ENCODE measurements around the gene PAPSS2.
"Not testable (repeated sequence)": the region's sequence is repeated elsewhere in the genome, so short reads cannot be mapped to it uniquely, and the experiment has no call there.

Gene PAPSS2

GRCh38 chr10:87626422-87626892 lies 33.2 kb upstream of the PAPSS2 start:
- no peak for DNase-seq (ENCODE audit: low read depth in 1 of 2, low spot score in 1 of 2)
- no peak for TF ChIP-seq JUND (IDR thresholded peaks at IDR 0.05; ENCODE audit: low read depth)
- in situ Hi-C loops (cut with HindIII; ENCODE audit: low pct_unique_long_range_greater_than_20kb, low sequenced_read_pairs), result no loop called here

- DNase-seq (ENCODE audit: low read depth in 1 of 2, low spot score in 1 of 2), result no peak
- no peak for TF ChIP-seq JUND (IDR thresholded peaks at IDR 0.05; ENCODE audit: low read depth)
- in situ Hi-C loops (cut with HindIII; ENCODE audit: low pct_unique_long_range_greater_than_20kb, low sequenced_read_pairs), result no loop called here
Measured at GRCh38 chr10:87630171-87630570, 29.5 kb upstream of the PAPSS2 start.

- DNase-seq (ENCODE audit: low read depth in 1 of 2, low spot score in 1 of 2), result no peak
- in situ Hi-C loops (cut with HindIII; ENCODE audit: low pct_unique_long_range_greater_than_20kb, low sequenced_read_pairs), result no loop called here
- TF ChIP-seq JUND (IDR thresholded peaks at IDR 0.05; ENCODE audit: low read depth), result no peak
Measured at GRCh38 chr10:87632454-87632853, 27.2 kb upstream of the PAPSS2 start.

DNA sequence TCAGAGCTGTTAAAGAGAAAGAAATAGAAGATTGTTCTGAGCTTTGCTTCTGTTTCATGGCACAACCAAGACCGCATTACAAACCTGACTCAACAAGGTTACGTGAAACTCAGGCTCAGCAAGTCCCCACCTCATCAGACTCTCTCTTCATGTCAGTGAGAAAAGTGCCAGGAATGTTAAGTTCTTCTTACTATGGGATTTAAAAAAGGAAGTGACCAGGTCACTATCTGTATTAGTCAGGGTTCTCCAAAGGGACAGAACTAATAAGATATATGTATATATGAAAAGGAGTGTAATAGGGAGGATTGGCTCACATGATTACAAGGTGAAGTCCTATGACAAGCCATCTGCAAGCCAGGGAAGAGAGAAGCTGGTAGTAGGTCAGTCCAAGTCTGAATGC lies 25.4 kb upstream of the PAPSS2 start:
- in situ Hi-C loops (cut with HindIII; ENCODE audit: low pct_unique_long_range_greater_than_20kb, low sequenced_read_pairs), result no loop called here
- no peak for TF ChIP-seq JUND (IDR thresholded peaks at IDR 0.05; ENCODE audit: low read depth)
- no peak for DNase-seq (ENCODE audit: low read depth in 1 of 2, low spot score in 1 of 2)

DNA sequence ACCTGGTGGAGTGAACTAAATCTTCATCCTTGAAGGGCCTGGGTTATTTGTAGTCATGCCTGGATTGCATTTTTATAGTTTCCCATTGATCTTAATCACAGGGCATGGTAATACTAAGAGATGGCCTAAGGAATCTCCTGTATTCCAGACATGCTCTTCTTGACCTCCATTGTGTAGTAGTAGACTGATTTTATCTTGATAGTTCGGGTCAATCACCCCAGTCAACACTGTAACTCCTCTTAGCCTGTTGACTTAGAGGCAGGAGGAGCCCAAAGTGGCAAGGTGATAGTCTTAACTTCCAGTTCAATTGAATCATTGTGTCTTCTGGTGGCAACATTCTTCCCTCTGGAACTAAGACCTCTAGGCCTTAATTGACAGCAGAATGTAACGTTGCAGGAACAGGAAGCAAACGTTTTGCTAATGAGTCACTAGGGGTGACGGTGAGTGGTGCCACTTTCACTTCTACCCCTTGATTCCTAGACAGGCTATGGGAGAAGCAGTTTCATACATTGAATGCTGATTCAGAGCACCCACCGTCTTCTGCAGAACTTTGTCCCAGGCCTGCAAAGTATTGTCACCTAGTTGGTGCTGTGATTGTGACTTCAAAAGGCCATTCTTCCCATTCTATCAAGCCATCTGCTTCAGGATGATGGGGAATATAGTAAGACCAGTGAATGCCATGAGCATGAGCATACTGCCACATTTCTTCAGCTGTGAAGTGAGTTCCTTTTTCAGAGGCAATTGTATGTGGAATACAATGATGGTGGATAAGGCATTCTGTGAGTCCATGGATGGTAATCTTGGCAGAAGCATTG lies 24.0 kb upstream of the PAPSS2 start:
- no peak for TF ChIP-seq JUND (IDR thresholded peaks at IDR 0.05; ENCODE audit: low read depth)
- in situ Hi-C loops (cut with HindIII; ENCODE audit: low pct_unique_long_range_greater_than_20kb, low sequenced_read_pairs), result no loop called here
- peak in 1 of 2 experiments; percentile 30 for DNase-seq (ENCODE audit: low read depth in 1 of 2, low spot score in 1 of 2)

DNA sequence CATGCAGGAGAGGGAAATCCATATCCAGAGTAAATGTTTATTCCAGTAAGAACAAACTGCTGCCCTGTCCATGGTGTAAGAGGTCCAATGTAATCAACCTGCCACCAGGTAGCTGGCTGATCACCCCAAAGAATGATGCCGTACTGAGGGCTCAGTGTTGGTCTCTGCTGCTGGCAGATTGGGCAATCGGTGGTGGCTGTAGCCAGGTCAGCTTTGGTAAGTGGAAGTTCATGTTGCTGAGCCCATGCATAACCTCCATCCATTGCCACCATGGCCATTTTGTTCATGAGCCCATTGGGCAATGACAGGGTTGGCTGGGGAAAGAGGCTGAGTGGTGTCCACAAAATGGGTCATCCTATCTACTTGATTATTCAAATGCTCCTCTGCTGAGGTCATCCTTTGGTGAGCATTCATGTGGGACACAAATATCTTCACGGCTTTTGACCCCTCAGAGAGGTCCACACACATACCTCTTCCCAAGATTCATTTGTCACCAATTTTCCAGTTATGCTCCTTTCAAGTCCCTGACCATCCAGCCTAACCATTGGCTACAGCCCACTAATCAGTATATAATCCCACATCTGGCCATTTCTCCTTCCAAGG lies 23.3 kb upstream of the PAPSS2 start:
- DNase-seq (ENCODE audit: low read depth in 1 of 2, low spot score in 1 of 2), result no peak
- no peak for TF ChIP-seq JUND (IDR thresholded peaks at IDR 0.05; ENCODE audit: low read depth)
- in situ Hi-C loops (cut with HindIII; ENCODE audit: low pct_unique_long_range_greater_than_20kb, low sequenced_read_pairs), result no loop called here

- in situ Hi-C loops (cut with HindIII; ENCODE audit: low pct_unique_long_range_greater_than_20kb, low sequenced_read_pairs), result no loop called here
- TF ChIP-seq JUND (IDR thresholded peaks at IDR 0.05; ENCODE audit: low read depth), result no peak
- DNase-seq (ENCODE audit: low read depth in 1 of 2, low spot score in 1 of 2), result no peak
Measured at GRCh38 chr10:87639493-87639892, 20.2 kb upstream of the PAPSS2 start.

DNA sequence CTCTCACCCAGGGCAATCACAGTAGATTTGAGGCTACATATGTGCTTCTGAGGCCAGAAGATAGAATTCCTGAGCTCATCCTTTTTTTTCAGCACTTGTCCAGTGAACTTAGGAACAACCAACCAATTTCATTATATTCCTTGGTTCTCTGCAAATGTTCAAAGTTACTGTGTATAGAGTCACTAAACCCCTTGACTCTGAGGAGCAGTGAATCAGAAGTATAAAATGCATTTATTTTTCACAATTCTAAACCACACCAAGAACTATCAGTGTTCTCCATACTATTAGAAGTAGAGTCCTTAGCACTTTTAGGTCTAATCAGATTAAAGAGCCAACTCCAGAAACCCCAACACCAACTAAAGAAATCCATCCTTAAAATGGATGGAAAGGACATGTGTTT lies 19.6 kb upstream of the PAPSS2 start:
- TF ChIP-seq JUND (IDR thresholded peaks at IDR 0.05; ENCODE audit: low read depth), result no peak
- in situ Hi-C loops (cut with HindIII; ENCODE audit: low pct_unique_long_range_greater_than_20kb, low sequenced_read_pairs), result no loop called here
- no peak for DNase-seq (ENCODE audit: low read depth in 1 of 2, low spot score in 1 of 2)

DNA sequence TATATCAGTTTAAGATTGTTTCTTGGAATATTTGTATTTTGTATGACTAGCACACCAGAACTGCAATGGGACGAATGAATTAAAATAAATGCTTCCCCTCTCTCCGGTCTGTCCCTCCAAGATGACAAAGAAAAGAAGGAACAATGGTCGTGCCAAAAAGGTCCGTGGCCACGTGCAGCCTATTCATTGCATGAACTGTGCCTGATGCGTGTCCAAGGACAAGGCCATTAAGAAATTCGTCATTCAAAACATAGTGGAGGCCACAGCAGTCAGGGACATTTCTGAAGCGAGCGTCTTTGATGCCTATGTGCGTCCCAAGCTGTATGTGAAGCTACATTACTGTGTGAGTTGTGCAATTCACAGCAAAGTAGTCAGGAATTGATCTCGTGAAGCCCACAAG lies 17.2 kb upstream of the PAPSS2 start:
- no peak for TF ChIP-seq JUND (IDR thresholded peaks at IDR 0.05; ENCODE audit: low read depth)
- in situ Hi-C loops (cut with HindIII; ENCODE audit: low pct_unique_long_range_greater_than_20kb, low sequenced_read_pairs), result no loop called here
- no peak for DNase-seq (ENCODE audit: low read depth in 1 of 2, low spot score in 1 of 2)

- TF ChIP-seq JUND (IDR thresholded peaks at IDR 0.05; ENCODE audit: low read depth), result no peak
- in situ Hi-C loops (cut with HindIII; ENCODE audit: low pct_unique_long_range_greater_than_20kb, low sequenced_read_pairs), result no loop called here
- DNase-seq (ENCODE audit: low read depth in 1 of 2, low spot score in 1 of 2), result no peak
Measured at GRCh38 chr10:87642988-87643387, 16.7 kb upstream of the PAPSS2 start.

DNA sequence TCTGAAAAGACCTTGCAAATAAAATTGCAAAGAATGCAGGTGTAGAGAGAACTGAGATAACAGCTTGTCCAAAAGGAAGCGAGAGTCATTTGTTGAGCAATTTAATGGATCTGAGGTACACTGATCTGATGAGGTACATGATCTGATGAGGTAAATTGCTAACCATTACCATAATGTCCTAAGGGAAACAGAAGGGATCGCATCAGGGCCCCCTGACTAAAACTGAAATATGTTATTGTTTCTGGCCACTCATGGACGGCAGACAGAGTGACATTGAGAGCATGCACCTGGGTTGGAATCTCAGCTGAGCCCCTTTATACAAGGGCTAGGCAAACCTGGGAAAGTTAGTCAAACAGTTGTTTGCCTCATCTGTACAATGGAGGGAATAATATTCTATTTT lies 15.8 kb upstream of the PAPSS2 start:
- TF ChIP-seq JUND (IDR thresholded peaks at IDR 0.05; ENCODE audit: low read depth), result no peak
- no peak for DNase-seq (ENCODE audit: low read depth in 1 of 2, low spot score in 1 of 2)

GRCh38 chr10:87644500-87644899 lies 15.2 kb upstream of the PAPSS2 start:
- in situ Hi-C loops (cut with HindIII; ENCODE audit: low pct_unique_long_range_greater_than_20kb, low sequenced_read_pairs); DNase-seq (ENCODE audit: low read depth in 1 of 2, low spot score in 1 of 2): not testable (repeated sequence)

More for the DNA sequence above, 15.8 kb upstream of the PAPSS2 start:
- in situ Hi-C loops (cut with HindIII; ENCODE audit: low pct_unique_long_range_greater_than_20kb, low sequenced_read_pairs), result no loop called here

GRCh38 chr10:87646192-87646909 lies 13.3 kb upstream of the PAPSS2 start:
- no peak for DNase-seq (ENCODE audit: low read depth in 1 of 2, low spot score in 1 of 2)
- no peak for TF ChIP-seq JUND (IDR thresholded peaks at IDR 0.05; ENCODE audit: low read depth)
- in situ Hi-C loops (cut with HindIII; ENCODE audit: low pct_unique_long_range_greater_than_20kb, low sequenced_read_pairs), result no loop called here

Measured in T47D (cell line).